Measurements from ENCODE around the gene SDR42E1.
"Not testable (repeated sequence)": the region's sequence is repeated elsewhere in the genome, so short reads cannot be mapped to it uniquely, and the experiment has no call there.

- TF ChIP-seq, protein P1, sequence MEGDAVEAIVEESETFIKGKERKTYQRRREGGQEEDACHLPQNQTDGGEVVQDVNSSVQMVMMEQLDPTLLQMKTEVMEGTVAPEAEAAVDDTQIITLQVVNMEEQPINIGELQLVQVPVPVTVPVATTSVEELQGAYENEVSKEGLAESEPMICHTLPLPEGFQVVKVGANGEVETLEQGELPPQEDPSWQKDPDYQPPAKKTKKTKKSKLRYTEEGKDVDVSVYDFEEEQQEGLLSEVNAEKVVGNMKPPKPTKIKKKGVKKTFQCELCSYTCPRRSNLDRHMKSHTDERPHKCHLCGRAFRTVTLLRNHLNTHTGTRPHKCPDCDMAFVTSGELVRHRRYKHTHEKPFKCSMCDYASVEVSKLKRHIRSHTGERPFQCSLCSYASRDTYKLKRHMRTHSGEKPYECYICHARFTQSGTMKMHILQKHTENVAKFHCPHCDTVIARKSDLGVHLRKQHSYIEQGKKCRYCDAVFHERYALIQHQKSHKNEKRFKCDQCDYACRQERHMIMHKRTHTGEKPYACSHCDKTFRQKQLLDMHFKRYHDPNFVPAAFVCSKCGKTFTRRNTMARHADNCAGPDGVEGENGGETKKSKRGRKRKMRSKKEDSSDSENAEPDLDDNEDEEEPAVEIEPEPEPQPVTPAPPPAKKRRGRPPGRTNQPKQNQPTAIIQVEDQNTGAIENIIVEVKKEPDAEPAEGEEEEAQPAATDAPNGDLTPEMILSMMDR (IDR thresholded peaks at IDR 0.05 in 2 of 3, conservative IDR thresholded peaks at IDR 0.05 in 1 of 3; ENCODE audit: borderline replicate concordance in 1 of 3, insufficient read depth in 1 of 3, low read depth in 2 of 3, low read length in 2 of 3): not testable (repeated sequence)
- TF ChIP-seq CBX3 (IDR thresholded peaks at IDR 0.05; ENCODE audit: low read depth); POLR2A (IDR thresholded peaks at IDR 0.05; ENCODE audit: borderline replicate concordance, extremely low read depth, insufficient read depth, insufficient read length); RAD21 (IDR thresholded peaks at IDR 0.05; ENCODE audit: low read depth); SP1 (IDR thresholded peaks at IDR 0.05; ENCODE audit: low read depth); EZH2phosphoT487 (IDR thresholded peaks at IDR 0.05; ENCODE audit: borderline replicate concordance); SRF (IDR thresholded peaks at IDR 0.05; ENCODE audit: low read depth): not testable (repeated sequence)
These were observed 33.8 kb downstream of the SDR42E1 start for GRCh38 chr16:81977335-81977942.
